Inflammatory macrophage treated with lipopolysaccharide for 4 hours (primary cell): ENCODE measurements around the gene UBE3A.
"Not testable (repeated sequence)": the region's sequence is repeated elsewhere in the genome, so short reads cannot be mapped to it uniquely, and the experiment has no call there.

ENCODE experiments used
- DNase-seq: peaks from one replicate; pipeline ENCODE4 v3.0.0-alpha.2; 2020

UBE3A gene

DNA sequence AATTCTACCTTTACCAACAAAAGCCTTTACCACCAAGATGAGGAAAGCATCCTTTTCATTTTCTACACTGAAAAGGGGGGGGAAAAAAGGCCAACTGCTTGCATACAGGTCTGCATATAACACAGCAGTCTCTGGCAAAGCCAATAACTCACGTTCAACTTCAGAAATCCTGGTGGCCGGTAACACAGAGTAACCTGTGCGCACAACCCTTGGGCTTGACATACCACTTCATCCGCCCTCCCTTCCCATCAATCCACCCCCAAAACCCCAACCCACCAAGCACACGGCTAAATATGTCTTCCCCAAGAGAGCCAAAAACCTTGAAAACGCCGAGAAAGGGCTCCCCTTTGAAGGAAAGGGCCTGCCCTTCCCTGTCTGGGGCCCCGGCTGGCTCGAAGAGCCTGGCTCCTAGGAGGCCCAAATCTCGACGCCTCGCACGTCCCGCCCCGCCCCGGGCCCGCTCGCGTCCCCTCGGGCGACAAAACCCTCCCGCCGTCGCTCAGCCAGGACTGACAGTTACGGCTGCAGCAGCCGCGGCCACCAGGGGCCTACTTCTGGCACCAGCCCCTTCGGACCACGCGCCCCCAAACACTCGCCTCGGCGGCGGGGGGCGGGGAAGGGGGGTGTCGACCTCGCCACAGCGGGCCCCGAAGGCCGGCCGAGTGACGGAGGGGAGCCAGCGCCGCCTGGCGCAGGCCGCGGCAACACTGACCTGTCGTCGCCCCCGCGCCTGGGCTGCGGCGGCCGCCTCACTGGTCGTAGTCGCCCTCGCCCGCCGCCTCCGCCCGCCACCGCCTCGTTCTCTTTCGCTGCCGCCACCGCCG, 835 bp downstream of the UBE3A start:
- peak; percentile 72 for DNase-seq

DNA sequence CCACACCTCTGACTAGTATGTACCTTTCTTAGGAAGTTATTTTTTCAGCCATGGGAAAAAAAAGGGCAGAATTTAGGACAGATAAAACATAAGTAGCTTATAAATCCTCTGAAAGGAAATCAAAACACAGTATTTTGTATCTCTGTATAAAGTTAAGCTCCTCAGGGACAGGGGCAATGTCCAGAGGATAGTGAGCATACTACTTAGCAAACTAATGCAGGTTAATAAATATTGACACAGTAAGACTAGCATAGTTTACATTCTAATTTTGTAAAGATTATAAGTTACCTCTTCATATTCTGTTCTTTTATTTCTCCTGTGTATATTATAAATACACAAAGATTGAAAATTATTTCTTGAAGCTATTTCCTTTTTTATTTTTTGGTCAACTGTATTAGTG, 2.1 kb downstream of the UBE3A start:
- no peak for DNase-seq

DNA sequence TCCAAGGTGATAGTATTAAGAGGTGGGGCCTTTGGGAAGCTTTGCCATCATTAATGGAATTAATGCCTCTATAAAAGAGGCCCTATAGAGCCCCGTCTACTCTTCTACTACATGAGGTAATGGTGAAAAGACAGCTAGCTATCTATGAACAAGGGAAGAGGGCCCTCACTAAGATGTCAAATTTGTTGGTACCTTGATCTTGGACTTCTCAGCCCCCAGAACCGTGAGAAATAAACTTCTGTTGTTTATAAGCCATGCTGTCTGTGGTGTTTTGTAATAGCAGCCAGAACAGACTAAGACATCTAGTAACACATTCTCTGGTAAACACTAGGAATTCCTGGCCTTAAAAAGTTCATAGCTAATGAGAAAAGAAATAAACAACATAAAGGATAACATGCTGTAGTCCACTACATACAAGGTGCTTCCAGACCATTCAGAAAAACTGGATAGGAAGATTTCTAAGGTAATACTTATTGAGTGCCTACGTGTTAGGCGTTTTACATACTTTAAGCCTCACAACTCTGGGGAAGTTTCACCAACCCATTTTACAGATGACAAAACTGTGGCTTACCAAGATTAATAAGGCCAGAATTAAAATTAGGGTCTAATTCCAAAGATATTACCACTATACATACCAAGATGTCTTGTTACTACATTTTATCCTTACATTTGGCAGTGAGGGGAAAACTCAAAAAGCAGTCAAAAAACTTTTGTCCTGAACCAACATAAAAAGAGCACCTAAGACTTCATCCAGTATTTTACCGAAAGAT, 3.2 kb downstream of the UBE3A start:
- DNase-seq, result no peak

DNA sequence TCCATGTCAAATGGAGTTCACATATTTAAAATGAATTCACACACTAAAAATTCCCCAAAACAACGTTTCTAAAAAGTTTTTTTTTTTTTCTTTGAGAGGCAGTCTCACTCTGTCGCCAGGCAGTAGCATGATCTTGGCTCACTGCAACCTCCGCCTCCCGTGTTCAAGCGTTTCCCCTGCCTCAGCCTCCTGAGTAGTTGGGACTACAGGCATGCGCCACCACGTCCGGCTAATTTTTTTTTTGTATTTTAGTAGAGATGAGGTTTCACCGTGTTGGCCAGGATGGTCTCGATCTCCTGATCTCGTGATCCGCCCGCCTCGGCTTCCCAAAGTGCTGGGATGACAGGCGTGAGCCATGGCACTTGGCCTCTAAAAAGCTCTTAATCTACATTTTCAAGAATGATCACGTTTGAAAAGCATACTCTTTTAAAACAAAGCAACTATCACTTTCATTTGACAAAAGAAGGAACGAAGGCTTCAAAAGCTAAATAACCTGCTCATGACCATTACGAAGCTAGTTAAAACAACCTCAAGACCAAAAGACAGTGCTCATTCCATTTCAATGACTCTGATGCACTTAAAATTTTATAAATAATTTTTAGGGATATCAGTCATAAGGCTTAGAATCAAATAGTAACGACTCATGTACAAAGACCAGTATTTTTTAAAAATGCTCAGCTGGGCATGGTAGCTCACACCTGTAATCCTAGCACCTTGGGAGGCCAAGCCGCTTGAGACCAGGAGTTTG, 5.5 kb downstream of the UBE3A start:
- DNase-seq, result no peak

DNA sequence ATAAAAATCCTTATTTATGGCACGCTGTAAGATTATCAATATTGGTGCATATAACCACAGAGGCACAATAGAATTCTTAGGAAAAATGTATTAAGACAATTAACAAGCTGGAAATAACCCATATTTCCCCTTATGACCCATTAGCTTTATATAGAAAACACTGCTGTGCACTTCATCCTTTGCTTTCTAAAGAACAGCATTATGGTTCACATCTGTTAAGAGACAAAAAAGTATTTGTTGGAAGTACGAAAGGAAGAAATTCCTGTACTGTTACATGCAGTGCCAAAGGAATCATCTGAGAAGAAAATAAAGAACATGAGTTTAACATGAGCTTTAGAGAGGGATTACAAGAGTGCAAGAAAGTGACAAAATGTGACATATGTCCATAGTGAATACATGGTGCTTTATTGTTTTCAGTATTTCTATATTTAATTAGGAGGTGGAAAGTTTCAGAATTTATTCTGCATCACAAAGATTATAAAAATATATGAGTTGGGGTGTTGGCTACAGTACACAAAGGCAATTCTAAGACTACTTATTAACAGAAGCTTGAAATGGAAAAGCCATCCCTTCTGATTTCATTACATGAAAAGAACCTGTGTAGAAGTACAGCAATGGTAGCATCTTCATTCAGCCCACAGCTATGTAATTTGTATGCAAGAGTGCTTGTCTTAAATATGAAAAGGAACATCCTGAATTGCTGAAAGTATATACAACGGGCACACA, 6.8 kb downstream of the UBE3A start:
- DNase-seq, result no peak

DNA sequence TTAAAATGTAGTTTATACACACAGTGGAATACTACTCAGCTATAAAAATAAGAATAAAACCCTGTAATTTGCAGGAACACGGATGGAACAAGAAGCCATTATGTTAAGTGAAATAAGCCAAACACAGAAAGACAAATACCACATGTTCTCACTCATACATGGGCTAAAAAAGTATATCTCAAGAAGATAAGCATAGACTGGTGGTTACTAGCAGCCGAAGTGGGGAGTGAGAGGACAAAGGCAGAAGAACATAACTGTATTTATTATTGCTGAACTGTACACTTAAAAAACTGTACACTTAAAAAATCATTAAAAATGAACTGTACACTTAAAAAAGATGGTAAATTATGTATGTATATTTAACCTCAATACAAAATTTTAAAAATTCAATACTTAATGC, 11.0 kb downstream of the UBE3A start:
- no peak for DNase-seq

DNA sequence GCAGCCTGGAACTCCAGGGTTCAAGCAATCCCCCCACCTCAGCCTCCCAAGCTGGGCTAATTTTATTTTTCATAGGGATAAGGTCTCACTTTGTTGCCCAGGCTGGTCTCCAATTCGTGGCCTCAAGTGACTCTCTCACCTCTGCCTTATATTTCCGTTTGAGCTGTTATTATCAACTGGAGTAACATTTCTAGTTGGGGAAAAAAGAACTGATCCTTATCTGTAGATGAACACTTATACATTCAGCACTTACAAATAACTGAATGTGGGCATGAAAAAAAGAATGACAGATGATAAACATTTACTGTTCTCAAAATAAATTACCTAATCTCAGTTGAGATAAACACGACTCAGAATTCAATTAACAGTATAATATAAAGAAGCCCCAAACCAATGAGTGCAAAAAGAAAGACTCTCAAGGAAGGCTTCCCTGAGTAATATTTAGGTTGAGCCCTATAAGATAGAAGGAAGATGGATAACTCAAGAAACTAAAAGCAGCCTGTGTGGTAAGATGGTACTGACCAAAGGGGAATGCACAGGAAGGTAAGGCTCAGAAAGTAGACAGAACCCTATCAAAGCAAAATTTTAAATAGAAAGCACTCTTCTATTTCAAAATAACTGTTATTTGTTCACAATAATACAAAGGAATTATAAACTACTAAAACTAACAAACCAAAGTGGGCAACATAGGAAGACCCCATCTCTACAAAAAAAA, 11.8 kb downstream of the UBE3A start:
- no peak for DNase-seq

DNA sequence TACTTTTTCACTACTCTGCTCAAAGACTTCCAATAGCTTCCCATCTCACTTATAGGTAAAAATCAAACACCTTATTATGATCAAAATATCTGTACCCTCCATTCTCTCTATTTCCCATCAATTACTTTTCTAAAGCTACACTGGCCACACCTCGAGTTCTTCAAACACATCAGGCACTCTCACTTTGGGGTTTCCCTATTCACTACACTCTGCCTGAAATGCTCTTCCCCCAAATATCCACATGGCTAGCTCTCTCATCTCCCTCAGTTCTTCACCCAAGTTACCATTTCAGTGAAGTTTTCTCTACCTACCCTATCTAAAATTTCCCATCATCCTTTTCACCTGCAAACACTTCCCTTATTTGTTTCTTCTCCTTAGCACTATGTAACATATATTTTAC, 14.8 kb downstream of the UBE3A start:
- no peak for DNase-seq

DNA sequence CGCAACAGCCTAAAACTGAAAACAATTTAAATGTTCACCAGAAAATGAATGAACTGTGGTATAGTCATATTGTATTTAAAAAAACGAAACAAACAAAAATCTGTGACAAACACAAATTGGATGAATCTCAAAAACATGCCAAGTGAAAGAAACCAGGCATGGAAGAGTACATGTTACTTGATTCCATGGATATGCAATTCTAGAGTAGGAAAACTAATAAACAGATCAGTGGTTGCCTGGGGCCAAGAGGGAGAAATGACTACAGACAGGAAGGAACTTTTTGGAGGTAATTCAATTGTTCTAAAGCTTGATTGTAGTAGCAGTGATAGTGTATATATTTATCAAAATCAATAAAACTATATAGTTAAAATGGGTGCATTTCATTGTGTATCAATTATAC, 16.8 kb downstream of the UBE3A start:
- no peak for DNase-seq

DNA sequence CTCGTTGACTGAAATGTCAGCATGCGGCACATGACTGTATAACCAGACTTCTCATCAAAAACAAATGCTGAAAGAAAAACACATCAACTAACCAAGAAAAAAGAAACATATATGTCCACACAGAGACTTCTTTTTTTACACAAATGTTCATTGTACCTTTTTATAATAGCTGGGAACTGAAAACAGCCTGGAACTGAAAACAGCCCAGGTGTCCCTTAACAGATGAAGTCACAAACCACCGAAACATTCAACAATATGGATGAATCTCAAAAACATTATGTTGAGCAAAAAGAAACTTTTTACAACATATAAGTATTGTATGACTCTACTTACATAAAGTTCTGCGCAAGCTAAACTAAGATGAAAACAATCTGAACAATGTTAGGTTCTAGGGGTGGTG, 20.6 kb downstream of the UBE3A start:
- DNase-seq, result no peak

DNA sequence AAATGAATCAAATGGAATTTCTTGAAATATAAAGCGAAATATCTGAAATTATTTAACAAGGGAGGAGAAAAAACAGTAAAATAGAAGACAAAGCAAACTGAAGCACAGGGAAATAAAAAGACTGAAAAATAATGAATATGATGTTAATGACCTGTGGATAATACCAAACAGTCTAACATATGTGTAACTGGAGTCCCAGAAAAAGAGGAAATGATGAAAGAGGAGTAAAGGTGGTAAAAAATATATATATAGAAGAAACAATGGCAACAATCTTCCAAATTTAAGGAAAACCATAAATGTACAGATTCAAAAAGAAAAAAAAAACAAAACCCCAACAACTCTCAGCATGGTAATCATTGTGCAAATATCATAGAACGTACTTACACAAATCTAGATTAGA, 21.2 kb downstream of the UBE3A start:
- no peak for DNase-seq

DNA sequence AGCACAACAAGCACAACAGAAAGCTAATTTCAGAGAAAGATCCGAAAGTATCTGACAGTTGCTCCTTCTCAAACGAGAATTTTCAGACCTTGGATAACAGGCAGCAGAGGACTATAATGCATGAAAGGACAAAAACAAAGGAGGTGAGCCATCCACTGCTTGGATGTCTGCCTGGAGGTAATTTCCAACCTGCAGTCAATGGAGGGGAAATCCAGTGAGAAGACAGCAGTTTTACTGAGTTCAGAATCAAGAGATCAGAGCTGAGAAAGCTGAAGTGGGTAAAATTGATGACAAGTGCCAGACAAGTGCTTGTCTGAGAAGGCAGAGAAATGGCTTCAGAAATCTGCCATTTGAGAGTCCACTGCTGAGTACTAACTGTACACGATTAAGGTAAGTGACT, 22.1 kb downstream of the UBE3A start:
- DNase-seq, result no peak

DNA sequence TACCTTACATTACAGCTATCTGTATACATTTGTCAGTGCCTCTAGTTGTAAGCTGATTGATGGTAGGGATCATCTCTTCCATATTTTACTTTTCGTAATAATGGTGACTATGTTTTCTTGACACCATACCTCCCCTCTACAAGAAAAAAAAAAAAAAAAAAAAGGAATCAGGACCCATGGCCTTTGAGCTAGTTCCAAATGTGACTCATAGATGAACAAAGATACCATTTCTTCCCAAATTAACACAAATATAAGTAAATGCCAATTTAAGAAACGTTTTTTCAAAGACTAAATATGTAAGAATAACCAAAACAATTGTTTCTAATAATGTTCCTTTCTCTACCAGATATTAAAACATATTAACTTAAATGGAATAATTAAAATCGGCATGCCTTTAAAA, 23.1 kb downstream of the UBE3A start:
- DNase-seq, result no peak

DNA sequence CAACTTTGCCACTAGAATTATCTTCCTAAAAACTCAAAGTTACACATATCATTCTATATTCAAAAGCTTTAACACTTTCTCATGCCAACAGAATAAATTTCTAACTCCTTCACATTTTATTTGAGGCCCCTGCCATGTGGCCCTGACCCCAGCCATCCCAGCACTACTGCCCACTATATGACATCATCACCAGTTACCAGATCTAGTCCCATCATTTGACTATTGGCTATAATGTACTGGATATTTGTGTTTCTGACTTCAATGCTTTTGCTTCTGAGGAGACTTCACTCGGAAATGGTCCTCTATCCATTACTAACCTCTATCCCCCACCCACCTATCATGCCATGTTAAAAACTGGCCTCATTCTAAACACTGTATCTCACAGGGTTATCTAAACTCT, 23.6 kb downstream of the UBE3A start:
- no peak for DNase-seq

DNA sequence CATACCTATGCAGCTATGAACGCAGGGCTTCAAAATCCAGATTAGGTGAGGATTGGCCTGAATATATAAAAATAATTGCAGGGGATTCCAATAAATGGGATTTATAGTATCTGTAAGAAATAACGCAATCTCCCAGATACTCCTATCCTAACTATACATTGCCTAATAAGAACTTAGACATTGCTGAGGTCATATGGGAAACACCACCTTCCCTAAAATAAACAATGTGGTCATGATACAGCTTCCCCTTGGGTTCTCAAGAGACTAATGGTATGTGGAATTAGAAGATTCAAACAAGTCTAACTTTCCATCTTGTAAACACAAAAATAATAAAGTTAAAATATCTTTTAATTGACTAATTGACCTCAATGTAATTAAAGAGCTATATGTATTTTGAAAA, 28.2 kb downstream of the UBE3A start:
- DNase-seq, result peak; percentile 92

DNA sequence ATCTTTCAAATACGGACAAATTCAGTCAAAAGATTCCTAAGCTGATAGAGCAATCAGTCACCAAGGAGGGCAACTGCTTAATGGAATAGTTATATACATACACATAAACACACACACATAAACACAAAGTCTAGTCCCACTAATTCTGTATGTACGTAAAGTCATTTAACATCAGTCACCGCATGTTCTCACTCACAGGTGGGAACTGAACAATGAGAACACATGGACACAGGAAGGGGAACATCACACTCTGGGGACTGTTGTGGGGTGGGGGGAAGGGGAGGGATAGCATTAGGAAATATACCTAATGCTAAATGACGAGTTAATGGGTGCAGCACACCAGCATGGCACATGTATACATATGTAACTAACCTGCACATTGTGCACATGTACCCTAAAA, 29.1 kb downstream of the UBE3A start:
- DNase-seq, result not testable (repeated sequence)

DNA sequence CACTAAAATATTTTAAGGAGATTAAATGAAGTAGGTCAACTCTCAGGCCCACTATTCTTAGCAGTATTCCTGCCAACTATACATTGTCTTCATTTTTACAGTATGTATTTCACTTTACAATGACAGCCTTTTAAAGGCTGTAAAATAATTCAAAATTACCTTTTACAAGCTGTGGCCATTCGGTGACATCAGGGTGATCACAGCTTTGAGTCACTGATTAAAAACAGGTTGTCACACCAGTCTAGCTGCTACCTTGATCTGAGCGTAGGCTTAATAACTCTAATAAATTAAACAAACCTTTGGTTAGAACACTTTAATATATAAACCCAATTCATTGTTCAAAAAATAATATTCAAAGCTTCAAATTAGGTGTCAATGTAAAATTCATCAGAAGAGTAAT, 29.9 kb downstream of the UBE3A start:
- no peak for DNase-seq

DNA sequence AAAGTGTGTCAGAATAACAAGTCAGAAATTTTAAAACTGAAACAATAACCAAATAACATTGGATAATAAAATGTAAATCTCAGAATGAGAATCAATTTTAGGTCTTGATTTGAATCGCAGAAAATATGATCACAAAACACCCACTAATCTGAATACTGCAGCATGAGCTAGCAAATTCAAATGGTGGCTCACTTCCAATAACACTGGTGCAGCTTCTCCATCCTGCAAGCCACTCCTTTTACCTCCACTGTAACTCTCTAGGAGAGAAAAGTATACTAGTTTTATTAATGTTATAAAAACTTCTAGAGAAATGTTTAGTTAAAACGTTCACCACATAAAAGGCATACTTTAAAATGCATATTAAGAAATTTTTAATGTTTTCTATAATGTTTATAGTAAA, 30.4 kb downstream of the UBE3A start:
- no peak for DNase-seq

DNA sequence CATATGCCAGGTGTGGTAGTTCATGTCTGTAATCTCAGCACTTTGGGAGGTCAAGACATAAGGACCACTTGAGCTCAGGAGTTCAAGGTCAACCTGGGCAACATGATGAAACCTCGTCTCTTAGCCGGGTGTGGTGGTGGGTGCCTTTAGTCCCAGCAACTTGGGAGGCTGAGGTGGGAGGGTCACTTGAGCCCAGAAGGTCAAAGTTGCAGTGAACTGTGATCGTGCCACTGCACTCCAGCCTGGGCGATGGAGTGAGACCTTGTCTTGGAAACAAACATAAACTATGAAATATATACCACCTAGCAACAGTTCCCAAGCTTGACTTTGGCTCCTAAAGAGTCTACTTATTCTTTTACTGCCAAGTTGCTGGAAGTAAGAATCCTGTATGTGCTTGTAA, 30.9 kb downstream of the UBE3A start:
- DNase-seq, result no peak

DNA sequence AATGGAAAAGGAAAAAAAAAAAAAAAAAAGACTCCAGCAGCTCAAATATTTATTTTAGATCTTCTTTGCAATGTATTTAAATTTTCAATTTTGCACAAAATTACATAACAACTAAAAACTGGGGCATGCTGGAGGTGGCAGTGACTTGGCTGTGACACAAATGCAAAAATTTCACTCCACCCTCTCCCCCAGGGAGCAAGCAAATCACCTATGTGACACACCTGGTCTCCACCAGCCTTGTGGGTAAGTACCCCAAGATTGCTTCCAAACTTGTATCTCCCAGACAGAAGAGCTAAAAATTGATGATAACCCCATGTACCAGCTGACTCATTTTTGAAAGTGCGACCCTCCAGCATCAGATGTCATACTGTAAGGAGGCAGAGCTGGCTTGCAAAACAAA, 32.0 kb downstream of the UBE3A start:
- DNase-seq, result no peak

DNA sequence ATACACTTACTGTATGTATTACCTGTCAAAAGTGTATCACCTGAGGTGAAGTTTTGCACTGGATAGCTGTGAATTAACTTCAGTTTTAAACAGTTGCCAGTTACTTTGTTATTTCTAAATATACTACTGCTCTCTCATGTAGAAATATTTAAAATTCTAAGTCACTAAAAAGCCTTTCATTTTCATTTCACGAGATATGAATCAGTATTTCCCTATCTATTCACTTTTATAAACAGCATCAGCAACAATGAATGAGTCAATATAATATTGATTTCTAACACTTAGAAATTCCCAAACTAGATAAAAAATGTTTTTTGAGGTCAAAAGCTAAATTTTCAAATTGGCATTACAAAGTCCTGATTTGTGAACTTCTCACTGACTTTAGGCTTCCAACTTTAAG, 32.6 kb downstream of the UBE3A start:
- peak; percentile 79 for DNase-seq

DNA sequence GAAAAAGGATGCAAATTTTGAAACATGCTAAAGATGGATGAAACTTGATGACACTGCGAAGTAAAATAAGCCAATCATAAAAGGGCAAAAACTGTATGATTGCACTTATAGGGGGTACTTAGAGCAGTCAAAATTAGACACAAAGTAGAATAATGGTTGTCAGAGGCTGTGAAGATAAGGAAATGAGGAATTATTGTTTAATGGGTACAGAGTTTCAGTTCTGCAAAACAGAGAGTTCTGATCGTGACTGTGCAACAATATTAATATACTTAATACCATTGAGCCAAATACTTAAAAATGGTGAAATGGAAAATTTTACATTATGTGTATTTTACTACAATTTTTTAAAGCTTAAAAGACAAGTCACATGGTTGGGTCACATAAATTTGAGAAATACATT, 35.1 kb downstream of the UBE3A start:
- DNase-seq, result peak; percentile 74
